GM21528 (cell line): Measurements from ENCODE around the gene DDAH1.

Experiments
- ATAC-seq: cut with Tn5 transposase; IDR thresholded peaks from one replicate; pipeline ENCODE4 v1.9.1; 2021; ENCODE audit warnings: mild to moderate bottlenecking, moderate library complexity; ENCODE audit not compliant: unreplicated experiment, low FRiP score

The DDAH1 gene

DNA sequence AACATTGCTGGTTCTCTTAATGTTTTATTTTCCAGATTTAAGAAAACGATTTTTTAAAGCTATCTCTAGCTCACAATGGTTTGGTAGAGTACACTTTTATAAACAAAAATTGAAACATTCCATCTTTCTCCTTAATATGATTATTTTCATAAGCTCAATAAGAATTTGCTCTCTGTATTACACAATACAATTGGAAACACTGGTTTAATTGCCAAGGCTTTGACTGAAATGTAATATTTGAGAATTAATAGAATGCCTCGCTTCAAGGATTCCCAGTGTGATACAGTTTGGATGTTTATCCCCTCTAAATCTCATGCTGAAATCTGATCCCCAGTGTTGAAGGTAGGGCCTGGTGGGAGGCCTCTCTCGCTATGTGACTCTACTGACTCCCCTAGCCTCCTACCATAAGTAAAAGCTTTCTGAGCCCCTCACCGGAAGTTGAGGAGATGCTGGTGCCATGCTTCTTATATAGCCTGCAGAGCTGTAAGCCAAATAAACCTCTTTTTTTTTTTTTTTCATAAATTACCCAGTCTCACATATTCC lies 67.4 kb downstream of the DDAH1 start:
- no peak for ATAC-seq

DNA sequence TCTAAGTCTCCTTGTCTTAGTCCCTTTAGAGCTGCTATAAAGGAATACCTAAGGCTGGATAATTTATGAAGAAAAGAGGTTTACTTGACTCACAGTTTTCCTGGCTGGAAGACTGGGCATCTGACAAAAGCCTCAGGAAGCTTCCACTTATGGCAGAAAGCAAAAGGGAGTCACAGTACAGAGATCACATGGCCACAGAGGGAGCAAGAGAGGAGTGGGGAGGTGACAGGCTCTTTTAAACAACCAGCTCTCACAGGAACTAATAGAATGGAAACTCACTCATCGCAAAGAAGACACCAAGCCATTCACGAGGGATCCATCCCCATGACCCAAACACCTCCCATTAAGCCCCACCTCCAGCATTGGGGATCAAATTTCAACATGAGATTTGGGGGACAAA lies 68.8 kb downstream of the DDAH1 start:
- no peak for ATAC-seq

- no peak for ATAC-seq
Observed at GRCh38 chr1:85394130-85394529, 70.8 kb downstream of the DDAH1 start.

GRCh38 chr1:85393490-85393889 lies 71.5 kb downstream of the DDAH1 start:
- no peak for ATAC-seq

- ATAC-seq = no peak
Observed at GRCh38 chr1:85388416-85388815, 76.5 kb downstream of the DDAH1 start.

DNA sequence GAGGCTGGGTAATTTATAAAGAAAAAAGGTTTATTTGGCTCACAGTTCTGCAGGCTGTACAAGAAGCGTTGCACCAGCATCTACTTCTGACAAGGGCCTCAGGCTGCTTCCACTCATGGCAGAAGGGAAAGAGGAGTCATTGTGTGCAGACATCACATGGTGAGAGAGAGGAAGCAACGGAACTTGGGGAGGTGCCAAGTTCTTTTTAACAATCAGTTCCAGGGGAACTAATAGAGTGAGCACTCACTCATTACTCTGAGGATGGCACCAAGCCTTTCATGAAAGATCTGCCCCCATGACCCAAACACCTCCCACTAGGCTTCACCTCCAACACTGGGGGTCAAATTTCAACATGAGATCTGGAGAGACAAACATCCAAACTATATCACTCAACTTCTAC lies 77.2 kb downstream of the DDAH1 start:
- ATAC-seq = no peak

GRCh38 chr1:85386068-85386722 lies 78.8 kb downstream of the DDAH1 start:
- no peak for ATAC-seq

DNA sequence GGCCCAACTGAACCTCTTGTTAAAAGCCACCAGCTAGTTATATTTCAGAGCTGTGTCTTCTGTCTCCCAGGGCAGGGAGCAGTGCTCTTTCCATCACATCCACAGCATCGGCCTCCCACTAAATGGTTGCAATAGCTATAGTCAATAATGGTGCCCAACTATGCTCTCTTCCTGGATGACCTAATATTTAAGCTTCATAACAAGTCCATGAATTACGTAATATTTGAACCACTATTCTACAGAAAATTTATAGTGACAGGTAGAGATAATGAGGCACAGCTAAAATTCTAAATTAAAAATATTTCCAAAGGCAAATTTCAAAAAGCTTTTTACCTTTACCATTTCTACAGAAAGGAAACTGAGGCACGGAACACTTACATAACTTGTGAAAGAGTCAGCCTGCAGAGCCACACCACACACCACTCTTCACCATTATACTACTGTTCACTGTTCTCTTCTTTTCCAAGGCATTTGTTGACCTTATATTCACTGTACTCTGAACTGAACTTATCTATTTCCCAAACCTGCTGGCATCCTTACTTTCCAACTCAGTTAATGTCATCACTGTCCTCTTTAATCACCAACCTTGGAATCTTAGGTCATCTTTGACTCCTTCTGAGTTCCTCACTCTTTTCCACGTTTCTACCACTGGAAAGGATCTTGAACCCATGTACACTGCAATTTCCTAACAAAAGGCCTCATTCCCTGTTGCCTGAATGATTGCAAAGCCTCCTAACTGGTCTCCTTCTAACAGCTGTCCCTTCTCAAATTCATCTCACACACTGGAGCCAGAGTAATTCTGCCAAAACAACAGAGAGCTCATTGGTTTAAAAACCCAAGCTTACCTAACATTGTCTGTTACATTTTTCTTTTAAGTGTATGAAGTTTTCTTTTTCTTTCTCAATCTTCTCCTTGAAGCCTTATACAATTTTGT lies 85.5 kb downstream of the DDAH1 start:
- ATAC-seq = no peak

GRCh38 chr1:85378534-85378933 lies 86.4 kb downstream of the DDAH1 start:
- no peak for ATAC-seq

GRCh38 chr1:85376356-85376755 lies 88.6 kb downstream of the DDAH1 start:
- ATAC-seq = no peak

DNA sequence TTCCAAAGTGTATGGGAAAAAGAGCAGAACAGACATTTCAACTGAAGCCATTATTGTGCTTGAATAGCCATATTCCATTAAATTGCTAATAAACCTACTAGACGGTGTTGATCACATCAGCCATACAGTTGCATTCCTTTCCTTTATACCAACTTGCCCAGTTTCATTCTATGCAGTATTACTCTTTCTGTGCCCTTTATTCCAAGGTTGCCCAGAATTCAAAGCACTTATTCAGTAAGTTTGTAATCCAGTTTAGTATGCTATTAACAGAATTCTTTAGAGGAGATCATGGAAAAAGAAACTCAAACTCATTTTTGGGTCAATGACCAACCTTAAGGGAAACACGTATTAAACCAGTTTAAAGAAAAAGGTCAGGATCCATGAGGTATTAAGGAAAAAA lies 89.5 kb downstream of the DDAH1 start:
- ATAC-seq = no peak

DNA sequence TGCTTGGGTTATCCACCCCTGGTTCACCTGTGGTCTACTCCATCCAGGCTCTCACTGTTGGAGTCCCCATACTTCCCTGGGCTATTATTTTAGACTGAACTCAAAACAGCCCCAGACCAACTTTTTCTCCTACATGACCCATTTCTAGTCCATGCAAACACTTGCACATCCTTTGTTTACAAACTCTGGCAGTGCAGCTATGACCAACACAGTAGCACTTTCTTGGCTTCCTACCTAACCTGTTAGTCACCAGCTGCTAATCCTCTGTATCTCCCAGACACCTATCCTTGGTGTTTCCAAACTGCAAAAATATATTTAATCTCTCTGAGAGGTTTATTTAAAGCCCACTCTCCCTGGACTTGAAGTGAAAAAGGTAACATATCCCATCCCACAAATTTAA lies 90.8 kb downstream of the DDAH1 start:
- no peak for ATAC-seq

- no peak for ATAC-seq
Observed at GRCh38 chr1:85373378-85373708, 91.6 kb downstream of the DDAH1 start.

GRCh38 chr1:85372683-85373377 lies 92.1 kb downstream of the DDAH1 start:
- ATAC-seq = no peak

- no peak for ATAC-seq
Observed at GRCh38 chr1:85371021-85371420, 93.9 kb downstream of the DDAH1 start.

GRCh38 chr1:85368073-85368770 lies 96.7 kb downstream of the DDAH1 start:
- ATAC-seq = no peak

- ATAC-seq = no peak
Observed at GRCh38 chr1:85366391-85367170, 98.4 kb downstream of the DDAH1 start.

DNA sequence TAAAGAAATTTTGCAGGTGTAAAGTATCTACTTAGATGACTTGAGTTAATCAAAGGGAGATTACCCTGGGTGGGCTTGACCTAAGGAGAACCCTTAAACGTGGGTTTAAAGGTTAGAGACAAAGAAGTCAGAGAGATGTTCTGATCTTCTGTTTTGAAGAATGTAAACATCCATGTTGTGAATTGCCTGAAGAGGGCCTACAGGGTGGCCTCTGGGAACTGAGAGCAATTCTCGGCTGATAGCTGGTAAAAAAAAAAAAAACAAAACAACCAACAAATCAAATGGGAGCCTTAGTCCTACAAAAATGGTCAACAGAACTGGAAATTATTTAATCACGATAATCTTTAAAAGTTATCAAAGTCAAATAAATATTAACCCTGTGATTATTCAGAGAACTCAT lies 99.1 kb downstream of the DDAH1 start:
- no peak for ATAC-seq

DNA sequence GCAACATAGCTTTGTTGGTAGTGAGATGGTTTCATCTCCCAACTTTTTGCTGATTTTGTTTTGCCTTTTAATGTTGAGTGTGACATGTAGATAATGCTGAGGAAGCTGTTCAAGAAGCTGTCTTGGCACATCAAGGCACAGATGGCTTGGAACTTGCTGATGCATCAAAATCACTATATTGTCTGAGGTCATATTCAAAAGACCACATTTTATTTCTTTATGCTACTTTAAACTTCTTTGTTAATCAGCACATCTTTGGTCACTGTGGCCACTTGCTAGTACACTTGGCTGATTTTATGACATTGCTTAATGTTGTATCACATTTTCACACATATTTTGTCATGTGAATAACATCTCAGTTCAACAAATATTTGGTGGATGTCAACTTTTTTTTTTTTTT lies 101.4 kb downstream of the DDAH1 start:
- no peak for ATAC-seq

DNA sequence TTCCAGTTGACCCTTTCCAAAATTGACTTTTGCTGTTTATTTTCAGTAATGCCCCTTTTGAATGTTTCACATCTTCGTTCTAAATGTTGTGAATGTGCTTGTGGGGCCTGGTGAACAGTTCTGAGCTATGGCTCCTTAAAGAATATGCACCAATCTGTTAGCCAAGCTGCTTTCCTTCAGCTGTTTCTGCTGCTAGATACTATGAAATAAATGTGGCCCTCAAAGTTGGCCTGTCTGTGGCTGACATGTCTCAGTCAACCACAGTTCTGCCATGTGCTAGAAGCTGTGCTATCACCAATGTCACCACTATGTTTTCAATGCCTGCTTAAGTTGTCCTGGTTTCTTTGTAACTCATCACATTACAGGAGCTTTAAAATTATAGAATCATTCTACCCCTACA lies 101.9 kb downstream of the DDAH1 start:
- no peak for ATAC-seq
